GM18519 (cell line): ENCODE measurements around the gene RABGGTA.

Experiments
- ATAC-seq: cut with Tn5 transposase; IDR thresholded peaks from one replicate; pipeline ENCODE4 v1.9.1; 2021; ENCODE audit warnings: mild to moderate bottlenecking, moderate library complexity; ENCODE audit not compliant: unreplicated experiment, low FRiP score

RABGGTA gene

GRCh38 chr14:24261969-24262327 is 9.4 kb downstream of the RABGGTA start:
- no peak for ATAC-seq

DNA sequence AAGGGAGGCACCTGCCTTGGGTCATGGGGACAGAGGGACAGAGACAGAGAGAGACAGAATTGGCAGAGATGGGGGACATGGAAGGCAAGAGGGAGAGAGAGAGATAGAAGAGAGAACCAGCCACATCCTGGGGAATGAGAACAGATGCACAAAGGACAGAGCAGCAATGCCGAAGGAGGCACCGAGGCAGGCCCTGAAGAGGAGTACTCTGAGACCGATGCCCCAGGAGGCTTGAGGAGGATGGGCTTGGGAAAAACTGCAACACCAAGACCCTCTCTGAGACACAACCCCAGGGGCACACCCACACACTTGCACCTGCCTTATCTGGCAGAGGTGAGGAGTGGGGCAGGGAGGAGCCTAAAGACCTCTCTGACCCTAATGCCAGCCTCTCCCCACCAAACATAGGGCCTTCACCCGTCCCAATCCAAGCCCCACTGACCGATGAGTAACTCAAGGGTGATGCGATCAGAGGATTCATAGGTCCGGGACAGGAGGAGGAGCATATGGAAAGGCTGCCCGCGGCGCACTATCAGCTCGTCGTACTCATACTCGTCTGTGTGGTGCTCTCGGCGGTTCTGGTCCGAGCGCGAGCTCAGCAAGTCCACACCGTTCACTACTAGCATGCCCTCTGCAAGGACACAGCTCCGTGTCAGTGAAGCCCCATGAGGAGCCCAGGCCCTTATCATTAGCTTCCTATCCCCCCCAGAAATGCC is 10.0 kb downstream of the RABGGTA start:
- ATAC-seq: no peak

GRCh38 chr14:24260780-24261157 is 10.6 kb downstream of the RABGGTA start:
- no peak for ATAC-seq

DNA sequence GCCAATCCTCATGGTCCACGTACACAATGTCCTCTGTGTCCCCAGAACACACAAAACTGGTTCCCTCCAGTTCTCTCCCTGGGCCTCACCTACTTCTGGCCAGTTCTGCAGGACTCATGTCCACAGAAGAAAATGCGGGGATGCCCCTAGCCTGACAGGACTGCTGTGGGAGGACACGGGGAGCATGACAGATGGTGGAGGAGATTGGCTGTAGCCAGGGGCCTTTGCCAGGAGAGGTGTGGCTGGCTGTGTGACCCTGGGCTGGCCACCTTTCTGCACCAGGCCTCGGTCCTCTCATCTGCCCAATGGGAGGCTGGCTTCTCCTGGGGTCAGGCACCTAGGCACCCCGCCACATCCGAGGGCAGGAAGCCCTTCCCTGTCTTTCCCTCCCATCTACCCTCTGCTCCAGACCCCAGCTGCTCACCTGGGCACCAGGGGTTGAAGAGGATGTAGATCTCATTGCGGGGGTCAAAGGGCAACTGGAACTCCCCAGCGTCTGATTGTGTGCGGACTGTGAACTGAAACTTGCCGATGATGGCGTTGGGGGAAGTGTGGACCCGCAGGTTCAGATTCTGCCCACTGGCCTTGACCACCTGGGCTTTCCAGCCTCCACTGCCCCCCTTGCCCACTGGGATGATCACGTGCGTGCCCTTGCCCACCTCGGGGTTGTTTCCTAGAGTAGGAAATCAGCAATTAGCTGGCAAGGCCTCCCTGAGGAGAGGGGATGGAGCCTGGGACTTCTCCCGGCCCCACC is 11.2 kb downstream of the RABGGTA start:
- ATAC-seq: no peak

DNA sequence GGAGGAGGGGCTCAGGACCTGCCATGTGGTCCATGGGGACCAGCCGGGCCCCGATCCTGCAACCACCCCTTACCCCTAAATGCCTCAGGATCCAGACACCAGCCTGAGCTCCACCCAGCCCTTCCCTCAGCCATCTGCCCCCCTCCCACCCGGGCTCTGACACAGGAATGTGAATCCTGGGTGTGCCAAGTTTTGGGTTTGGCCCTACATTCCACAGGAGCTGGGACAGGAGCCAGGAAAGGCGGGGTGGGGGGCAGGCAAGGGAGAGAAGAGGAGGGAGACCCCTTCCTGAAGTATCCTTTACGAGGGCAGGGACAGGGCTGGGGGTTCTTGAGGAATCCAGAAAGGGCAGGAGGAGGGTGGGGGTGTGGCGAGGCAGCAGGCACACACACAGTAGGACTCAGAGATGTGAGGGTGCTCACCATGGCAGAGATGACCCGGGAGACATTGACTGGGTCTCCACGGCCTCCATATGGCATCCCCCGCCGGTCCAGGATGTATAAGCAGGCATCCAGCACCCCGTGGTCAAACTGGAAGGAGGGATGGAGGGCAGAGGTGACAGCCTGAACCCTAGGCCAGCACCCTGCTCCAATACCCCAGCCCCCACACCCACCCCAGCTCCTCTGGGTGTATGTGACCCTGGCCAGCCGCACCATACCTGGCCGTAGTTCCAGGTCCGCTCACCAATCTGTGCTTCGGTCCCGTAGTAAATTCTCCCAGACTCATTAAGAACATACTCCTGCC is 11.9 kb downstream of the RABGGTA start:
- ATAC-seq: no peak

- no peak for ATAC-seq
Observed at GRCh38 chr14:24258548-24259265, 12.7 kb downstream of the RABGGTA start.

GRCh38 chr14:24258119-24258518 is 13.3 kb downstream of the RABGGTA start:
- no peak for ATAC-seq

DNA sequence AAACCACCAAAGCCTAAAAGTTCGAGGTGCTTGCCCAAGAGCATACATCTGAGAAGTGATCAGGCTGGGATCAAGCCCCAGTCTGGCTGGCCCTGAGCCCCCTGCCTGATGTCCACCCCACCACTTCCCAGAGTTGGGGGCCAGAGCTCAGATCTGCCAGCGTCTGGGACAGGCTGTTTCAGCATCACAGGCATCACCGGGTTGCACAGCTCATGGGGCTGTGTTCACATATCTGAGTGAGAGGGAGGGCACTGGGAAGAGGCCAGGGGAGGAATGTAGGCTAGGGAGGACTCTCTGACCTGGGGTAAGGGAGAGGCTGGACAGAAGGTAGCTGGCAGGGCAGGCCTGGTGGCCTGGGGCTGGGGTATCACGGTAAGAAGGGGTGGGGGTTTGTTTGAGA is 14.4 kb downstream of the RABGGTA start:
- ATAC-seq: no peak

DNA sequence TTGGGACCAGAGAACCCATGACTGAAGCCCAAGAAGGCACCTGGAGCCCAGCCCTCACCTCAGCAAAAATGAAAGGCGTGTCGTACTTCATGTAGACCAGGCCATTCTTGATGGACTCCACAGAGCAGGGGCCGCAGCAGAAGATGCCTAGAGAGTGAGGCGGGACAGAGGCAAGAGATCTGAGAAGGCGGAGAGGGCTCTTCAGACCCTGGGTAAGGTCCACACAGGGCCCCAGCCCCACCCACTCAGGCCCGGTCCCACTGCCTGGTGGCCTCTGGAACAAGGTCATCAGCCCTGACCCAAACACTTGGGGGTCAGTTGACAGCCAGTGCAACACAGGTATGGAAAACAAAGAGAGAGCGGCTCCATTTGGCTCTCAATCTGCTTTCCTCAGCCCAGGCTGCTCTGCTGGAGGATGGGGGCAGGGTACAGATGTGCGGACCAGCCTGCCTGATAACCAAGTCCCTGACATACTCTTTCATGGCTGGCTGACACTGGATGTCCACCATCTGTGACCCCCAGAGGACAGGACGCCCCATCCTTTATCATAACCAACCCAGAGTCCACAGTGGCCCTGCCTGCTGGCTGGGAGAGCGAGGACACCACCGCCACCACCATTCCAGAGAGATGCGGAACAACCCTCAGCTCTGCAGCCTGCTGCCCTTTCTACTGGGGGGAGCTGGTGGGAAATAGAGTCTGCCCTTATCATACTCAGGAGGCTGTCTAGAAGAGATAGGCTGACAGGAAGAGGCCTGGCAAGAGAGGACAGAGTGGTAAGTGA is 15.3 kb downstream of the RABGGTA start:
- ATAC-seq: no peak

- no peak for ATAC-seq
Observed at GRCh38 chr14:24255438-24255837, 16.0 kb downstream of the RABGGTA start.

- ATAC-seq: no peak
Observed at GRCh38 chr14:24254630-24255392, 16.6 kb downstream of the RABGGTA start.

DNA sequence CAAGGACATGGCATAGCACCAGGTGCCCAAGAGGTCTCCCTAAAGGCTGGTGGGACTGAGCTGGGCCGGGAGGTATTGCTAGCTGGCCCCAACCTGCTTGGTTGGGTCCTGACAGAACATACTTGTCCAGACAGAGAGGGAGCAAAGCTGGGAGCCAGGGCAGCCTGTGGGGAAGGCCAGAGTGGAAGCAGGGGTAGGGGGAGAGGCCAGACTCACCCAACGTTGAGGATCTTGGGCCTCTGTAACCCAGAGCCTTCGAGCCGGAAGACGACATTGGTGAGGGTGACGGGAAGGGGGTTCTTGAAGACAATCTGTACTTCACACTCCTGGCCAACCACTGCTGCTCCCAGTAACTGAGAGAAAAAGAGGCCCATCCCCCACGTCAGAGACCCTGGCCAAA is 17.5 kb downstream of the RABGGTA start:
- ATAC-seq: no peak

DNA sequence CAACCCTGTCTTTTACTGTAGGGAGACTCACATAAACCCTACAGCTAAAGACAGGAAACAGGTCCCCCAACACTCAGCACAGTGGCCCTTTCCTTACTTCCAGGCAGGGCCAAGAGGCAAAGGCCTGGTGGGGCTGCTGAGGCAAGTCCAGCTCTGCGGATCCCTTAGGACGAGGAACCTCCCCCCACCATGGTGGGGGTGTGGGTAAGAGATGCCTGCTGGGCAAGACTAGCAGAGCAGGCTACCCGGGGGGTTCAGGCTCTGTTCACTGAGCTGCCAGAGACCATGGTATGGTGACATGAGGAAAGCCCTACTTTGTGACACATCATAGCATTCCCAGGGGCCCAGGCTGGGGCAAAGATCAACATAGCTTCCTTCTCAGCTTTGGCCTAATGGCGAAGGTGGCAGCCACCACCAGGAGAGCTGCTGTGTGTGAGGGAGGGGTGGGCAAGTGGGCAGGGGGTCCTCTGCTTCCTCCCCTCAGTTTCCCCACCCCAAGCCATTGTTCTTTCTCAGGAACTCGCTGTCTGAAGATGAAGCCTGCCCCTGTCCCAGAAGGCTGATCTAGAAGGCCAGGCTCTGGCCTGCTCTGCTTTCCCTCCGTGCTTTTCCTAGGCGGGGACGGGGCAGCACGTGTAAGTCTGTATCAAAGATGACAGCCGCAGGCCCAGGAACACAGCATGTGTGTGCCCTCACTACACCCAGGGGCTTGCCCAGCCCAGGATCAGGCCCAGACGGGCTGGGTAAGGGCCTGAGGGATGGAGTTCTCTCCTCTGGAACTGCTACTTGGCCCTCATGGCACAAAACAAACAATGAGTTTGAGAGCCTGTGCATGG is 18.9 kb downstream of the RABGGTA start:
- no peak for ATAC-seq

DNA sequence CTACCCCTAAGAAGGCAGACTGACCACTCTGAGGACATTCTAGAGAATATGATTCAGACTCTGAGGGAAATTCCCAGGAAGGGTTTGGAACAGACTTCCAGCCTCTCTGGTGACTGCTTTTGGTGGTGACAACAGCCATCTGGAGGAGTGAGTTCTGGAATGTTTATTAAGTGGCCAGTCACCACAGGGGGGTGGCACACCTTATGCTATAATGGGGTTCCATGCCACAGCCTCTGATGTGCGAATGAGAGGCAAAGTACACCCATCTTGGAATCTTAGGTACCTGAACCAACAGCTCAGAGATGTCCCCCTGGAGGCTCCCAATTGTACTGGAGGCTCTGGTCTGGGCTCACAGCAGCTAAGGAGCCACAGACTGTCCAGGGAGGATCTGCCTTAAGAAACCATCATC is 19.5 kb downstream of the RABGGTA start:
- no peak for ATAC-seq

DNA sequence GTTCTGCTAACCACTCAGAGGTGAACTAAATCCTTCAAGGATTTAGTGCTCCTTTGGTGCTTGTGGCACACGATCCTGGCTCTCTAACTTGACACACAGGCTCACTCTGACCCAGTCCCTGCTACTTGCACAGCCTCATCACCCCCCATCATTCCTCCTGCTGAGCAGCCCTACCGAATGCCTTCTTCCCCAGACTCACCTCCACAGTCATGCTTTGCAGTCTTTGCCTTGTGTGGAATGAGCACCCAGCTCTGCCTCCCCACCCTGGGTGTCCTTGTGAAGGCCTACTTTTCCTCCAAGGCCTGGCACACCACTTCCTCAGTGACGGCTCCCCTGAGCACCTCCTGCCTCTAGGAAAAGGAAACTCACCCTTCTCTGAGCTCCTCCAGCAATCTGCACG is 21.0 kb downstream of the RABGGTA start:
- no peak for ATAC-seq

- ATAC-seq: no peak
Observed at GRCh38 chr14:24249230-24250021, 22.0 kb downstream of the RABGGTA start.

GRCh38 chr14:24247422-24247821 is 24.0 kb downstream of the RABGGTA start:
- no peak for ATAC-seq

- ATAC-seq: no peak
Observed at GRCh38 chr14:24246765-24247212, 24.6 kb downstream of the RABGGTA start.
